Fibroblast of mammary gland (primary cell): ENCODE measurements around the gene PNMA3.
"Not testable (repeated sequence)": the region's sequence is repeated elsewhere in the genome, so short reads cannot be mapped to it uniquely, and the experiment has no call there.

Source experiments
- DNase-seq: peaks from one replicate; pipeline ENCODE4 v3.0.0-alpha.2; 2010; ENCODE audit warnings: low read depth
- H3K4me3 ChIP-seq: 2 replicates; pipeline ENCODE4 v1.5.1; 2011; ENCODE audit warnings: low read depth, mild to moderate bottlenecking, low read length, moderate library complexity; ENCODE audit not compliant: control insufficient read depth
- TF ChIP-seq, protein P1 (sequence below): conservative IDR thresholded peaks from 2 replicates; pipeline ENCODE4 v1.5.1; 2011; ENCODE audit warnings: low read depth, low read length, inconsistent platforms; ENCODE audit not compliant: control insufficient read depth, insufficient read depth

PNMA3 gene

GRCh38 chrX:153074935-153075334, 18.7 kb downstream of the PNMA3 start:
- H3K4me3 ChIP-seq = no peak overlapping the region
- TF ChIP-seq, protein P1, sequence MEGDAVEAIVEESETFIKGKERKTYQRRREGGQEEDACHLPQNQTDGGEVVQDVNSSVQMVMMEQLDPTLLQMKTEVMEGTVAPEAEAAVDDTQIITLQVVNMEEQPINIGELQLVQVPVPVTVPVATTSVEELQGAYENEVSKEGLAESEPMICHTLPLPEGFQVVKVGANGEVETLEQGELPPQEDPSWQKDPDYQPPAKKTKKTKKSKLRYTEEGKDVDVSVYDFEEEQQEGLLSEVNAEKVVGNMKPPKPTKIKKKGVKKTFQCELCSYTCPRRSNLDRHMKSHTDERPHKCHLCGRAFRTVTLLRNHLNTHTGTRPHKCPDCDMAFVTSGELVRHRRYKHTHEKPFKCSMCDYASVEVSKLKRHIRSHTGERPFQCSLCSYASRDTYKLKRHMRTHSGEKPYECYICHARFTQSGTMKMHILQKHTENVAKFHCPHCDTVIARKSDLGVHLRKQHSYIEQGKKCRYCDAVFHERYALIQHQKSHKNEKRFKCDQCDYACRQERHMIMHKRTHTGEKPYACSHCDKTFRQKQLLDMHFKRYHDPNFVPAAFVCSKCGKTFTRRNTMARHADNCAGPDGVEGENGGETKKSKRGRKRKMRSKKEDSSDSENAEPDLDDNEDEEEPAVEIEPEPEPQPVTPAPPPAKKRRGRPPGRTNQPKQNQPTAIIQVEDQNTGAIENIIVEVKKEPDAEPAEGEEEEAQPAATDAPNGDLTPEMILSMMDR = no peak
- no peak for DNase-seq

DNA sequence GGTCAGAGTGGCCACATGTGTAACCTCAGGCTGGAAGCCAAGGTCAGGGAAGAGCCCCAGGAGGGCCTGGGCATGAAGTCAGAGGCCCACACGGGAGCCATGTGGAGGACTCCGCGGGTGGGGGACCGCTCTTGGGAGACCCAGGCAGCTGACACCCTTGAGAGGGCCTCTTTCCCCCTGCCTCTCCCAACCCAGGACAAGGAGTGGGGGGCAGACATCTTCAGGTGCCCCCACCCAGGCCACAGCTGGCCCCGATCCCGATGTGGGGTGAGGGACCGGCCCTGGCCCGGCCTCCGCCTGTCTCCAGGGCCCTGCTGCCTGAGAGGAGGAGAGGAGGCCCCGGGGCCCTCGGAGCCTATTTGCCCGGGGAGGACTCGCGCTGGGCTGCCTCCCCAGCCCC, 19.1 kb downstream of the PNMA3 start:
- TF ChIP-seq, protein P1 = no peak
- H3K4me3 ChIP-seq = no peak overlapping the region
- DNase-seq = no peak

GRCh38 chrX:153077437-153078135, 21.3 kb downstream of the PNMA3 start:
- DNase-seq = not testable (repeated sequence)

GRCh38 chrX:153083238-153083923, 27.1 kb downstream of the PNMA3 start:
- H3K4me3 ChIP-seq, DNase-seq: not testable (repeated sequence)

More at GRCh38 chrX:153077437-153078135, 21.3 kb downstream of the PNMA3 start:
- not testable (repeated sequence) for H3K4me3 ChIP-seq

GRCh38 chrX:153102418-153102817, 46.1 kb downstream of the PNMA3 start:
- TF ChIP-seq, protein P1 = no peak
- no peak overlapping the region for H3K4me3 ChIP-seq
- no peak for DNase-seq

DNA sequence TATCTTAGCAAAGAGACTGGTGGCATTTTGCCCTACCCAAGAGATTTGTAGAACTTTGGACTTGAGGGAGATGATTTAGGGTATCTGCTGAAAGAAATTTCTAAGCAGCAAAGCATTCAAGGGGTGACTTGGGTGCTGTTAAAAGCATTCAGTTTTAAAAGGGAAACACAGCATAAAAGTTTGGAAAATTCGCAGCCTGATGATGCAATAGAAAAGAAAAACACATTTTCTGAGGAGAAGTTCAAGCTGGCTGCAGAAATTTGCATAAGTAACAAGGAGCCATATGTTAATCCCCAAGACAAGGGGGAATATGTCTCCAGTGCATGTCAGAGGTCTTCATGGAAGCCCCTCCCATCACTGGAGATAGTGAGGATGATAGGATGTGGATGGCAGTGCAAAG, 48.7 kb downstream of the PNMA3 start:
- not testable (repeated sequence) for DNase-seq, H3K4me3 ChIP-seq

- H3K4me3 ChIP-seq, DNase-seq: not testable (repeated sequence)
Observed at GRCh38 chrX:153106092-153106801, 50.0 kb downstream of the PNMA3 start.
